ENCODE results near the gene SCARB2. TPM values are rescaled to one million over a fixed set of nuclear protein-coding genes. Genes with fewer than 3 reads are reported as not detected.

SCARB2 gene
- total and polyA plus RNA-seq, 2 experiments from 2014 or later, result 17.7 to 41.0 TPM

GRCh38 chr4:76199664-76200211, 13.9 kb downstream of the SCARB2 start:
- H3F3A ChIP-seq (replicated peaks; ENCODE audit: low read depth), result no peaks in the 10 kb centered on the region
- H2AFZ ChIP-seq, result no peak overlapping the region
- no peaks in the 10 kb centered on the region for H3K9me3 Mint-ChIP-seq
- no peak overlapping the region for H3K4me3 ChIP-seq
- peak; percentile 93 for ATAC-seq
- peaks cover 3% of the 10 kb centered on the region for H3K36me3 Mint-ChIP-seq (ENCODE audit: low read depth)
- no peaks in the 10 kb centered on the region for H3K27me3 Mint-ChIP-seq (ENCODE audit: insufficient read depth, low read depth, poor library complexity)
- no peaks in the 10 kb centered on the region for H4K20me1 ChIP-seq (replicated peaks; ENCODE audit: insufficient read depth)
- H3K4me1 Mint-ChIP-seq, result peaks cover 26% of the 10 kb centered on the region
- H3K4me1 ChIP-seq (ENCODE audit: insufficient read depth), result peaks cover 11% of the 10 kb centered on the region; the same call in 1 of the 2 replicates
- H3K36me3 ChIP-seq (ENCODE audit: insufficient read depth), result no peaks in the 10 kb centered on the region
- H3K27me3 ChIP-seq (ENCODE audit: insufficient read depth), result no peaks in the 10 kb centered on the region
- DNase-seq (ENCODE audit: low spot score), result peak; percentile 72
- H3K27ac ChIP-seq (ENCODE audit: low read depth), result 0 out of 2 replicates have a peak overlapping the region, but pooled peaks have one; percentile 27
- no peak overlapping the region for H3K4me3 Mint-ChIP-seq
- H3K4me2 ChIP-seq, result no peak overlapping the region
- TF ChIP-seq JUNB (IDR thresholded peaks at IDR 0.05; ENCODE audit: unreplicated experiment), result no peak
- no peak for TF ChIP-seq CREB1 (CRISPR knock-in tag; IDR thresholded peaks at IDR 0.05; ENCODE audit: low read depth)
- TF ChIP-seq POLR2AphosphoS5 (IDR thresholded peaks at IDR 0.05; ENCODE audit: low read depth), result no peak
- TF ChIP-seq CTCF (conservative IDR thresholded peaks at IDR 0.05; ENCODE audit: low read depth in 2 of 2), result peak; percentile 33
- TF ChIP-seq STAT1 (IDR thresholded peaks at IDR 0.05; ENCODE audit: unreplicated experiment), result no peak
- no peak for TF ChIP-seq EZH2 (IDR thresholded peaks at IDR 0.05; ENCODE audit: low read depth, unreplicated experiment)
- 0 out of 2 replicates have a peak, but pooled peaks cover 5% of the 10 kb centered on the region for H3K79me2 ChIP-seq (replicated peaks; ENCODE audit: insufficient read depth)
- H3K27ac Mint-ChIP-seq, result peak overlapping the region; percentile 41; the same call in 1 of the 2 replicates
- no peaks in the 10 kb centered on the region for H3K9me2 ChIP-seq (ENCODE audit: insufficient read depth)

GRCh38 chr4:76198411-76199237, 15.0 kb downstream of the SCARB2 start:
- H3K4me3 ChIP-seq, result no peak overlapping the region
- no peaks in the 10 kb centered on the region for H4K20me1 ChIP-seq (replicated peaks; ENCODE audit: insufficient read depth)
- peak; percentile 34 for DNase-seq (ENCODE audit: low spot score)
- no peak overlapping the region for H3K4me2 ChIP-seq
- H3K27me3 ChIP-seq (ENCODE audit: insufficient read depth), result no peaks in the 10 kb centered on the region
- Mint-ChIP-seq H3K27ac (peak overlapping the region; percentile 30; the same call in 1 of the 2 replicates), H3K36me3 (ENCODE audit: low read depth) (peaks cover 14% of the 10 kb centered on the region), H3K27me3 (ENCODE audit: insufficient read depth, low read depth, poor library complexity) (no peaks in the 10 kb centered on the region), H3K4me3 (no peak overlapping the region), H3K4me1 (peaks cover 26% of the 10 kb centered on the region), H3K9me3 (no peaks in the 10 kb centered on the region)
- peaks cover 11% of the 10 kb centered on the region; the same call in 1 of the 2 replicates for H3K4me1 ChIP-seq (ENCODE audit: insufficient read depth)
- no peak for TF ChIP-seq REST (IDR thresholded peaks at IDR 0.05; ENCODE audit: unreplicated experiment)
- TF ChIP-seq JUNB (IDR thresholded peaks at IDR 0.05; ENCODE audit: unreplicated experiment), result no peak
- no peak for TF ChIP-seq ETS1 (IDR thresholded peaks at IDR 0.05)
- no peak for TF ChIP-seq POLR2AphosphoS5 (IDR thresholded peaks at IDR 0.05; ENCODE audit: low read depth)
- no peak for TF ChIP-seq EZH2phosphoT487 (IDR thresholded peaks at IDR 0.05; ENCODE audit: unreplicated experiment)
- TF ChIP-seq CREB1 (CRISPR knock-in tag; IDR thresholded peaks at IDR 0.05; ENCODE audit: low read depth), result no peak
- H3F3A ChIP-seq (replicated peaks; ENCODE audit: low read depth), result no peaks in the 10 kb centered on the region
- no peak overlapping the region for H2AFZ ChIP-seq
- ATAC-seq, result peak; percentile 43
- no peaks in the 10 kb centered on the region for H3K9me2 ChIP-seq (ENCODE audit: insufficient read depth)
- H3K27ac ChIP-seq (ENCODE audit: low read depth), result no peak overlapping the region
- no peaks in the 10 kb centered on the region for H3K36me3 ChIP-seq (ENCODE audit: insufficient read depth)
- H3K79me2 ChIP-seq (replicated peaks; ENCODE audit: insufficient read depth), result no peaks in the 10 kb centered on the region
